ENCODE measurements around the gene LRRC1.

Gene LRRC1

DNA sequence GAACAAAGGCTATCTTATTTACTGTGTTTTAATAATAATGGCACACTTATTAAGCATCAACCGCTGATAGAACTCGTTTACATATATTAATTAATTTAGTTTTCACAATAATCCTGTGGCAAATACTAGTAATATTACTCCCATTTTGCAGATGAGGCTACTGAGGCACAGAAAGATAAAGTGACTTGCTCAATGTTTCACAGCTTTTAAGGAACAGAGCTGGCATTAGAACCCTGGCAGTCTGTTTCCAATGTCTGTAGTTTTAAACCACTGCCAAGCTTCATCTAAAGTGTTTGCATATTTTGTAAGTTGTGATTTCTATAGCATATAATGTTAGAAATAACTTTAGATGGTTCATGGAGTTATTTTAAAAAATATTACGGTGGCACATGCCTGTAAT is 38.4 kb upstream of the LRRC1 start:
- TF ChIP-seq EZH2 (IDR thresholded peaks at IDR 0.05; ENCODE audit: borderline replicate concordance, low read depth, low read length, severe bottlenecking): no peak
- TF ChIP-seq, protein P1, sequence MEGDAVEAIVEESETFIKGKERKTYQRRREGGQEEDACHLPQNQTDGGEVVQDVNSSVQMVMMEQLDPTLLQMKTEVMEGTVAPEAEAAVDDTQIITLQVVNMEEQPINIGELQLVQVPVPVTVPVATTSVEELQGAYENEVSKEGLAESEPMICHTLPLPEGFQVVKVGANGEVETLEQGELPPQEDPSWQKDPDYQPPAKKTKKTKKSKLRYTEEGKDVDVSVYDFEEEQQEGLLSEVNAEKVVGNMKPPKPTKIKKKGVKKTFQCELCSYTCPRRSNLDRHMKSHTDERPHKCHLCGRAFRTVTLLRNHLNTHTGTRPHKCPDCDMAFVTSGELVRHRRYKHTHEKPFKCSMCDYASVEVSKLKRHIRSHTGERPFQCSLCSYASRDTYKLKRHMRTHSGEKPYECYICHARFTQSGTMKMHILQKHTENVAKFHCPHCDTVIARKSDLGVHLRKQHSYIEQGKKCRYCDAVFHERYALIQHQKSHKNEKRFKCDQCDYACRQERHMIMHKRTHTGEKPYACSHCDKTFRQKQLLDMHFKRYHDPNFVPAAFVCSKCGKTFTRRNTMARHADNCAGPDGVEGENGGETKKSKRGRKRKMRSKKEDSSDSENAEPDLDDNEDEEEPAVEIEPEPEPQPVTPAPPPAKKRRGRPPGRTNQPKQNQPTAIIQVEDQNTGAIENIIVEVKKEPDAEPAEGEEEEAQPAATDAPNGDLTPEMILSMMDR (IDR thresholded peaks at IDR 0.05; ENCODE audit: borderline replicate concordance, extremely low read depth, low read length, poor library complexity, severe bottlenecking): no peak
- H3K79me2 ChIP-seq (ENCODE audit: insufficient read depth, low read length): no peaks in the 10 kb centered on the region
- DNase-seq (no peak), ATAC-seq (ENCODE audit: insufficient read depth, low read depth) (no peak)
- H3K4me1 ChIP-seq (ENCODE audit: insufficient read depth, low read length): no peaks in the 10 kb centered on the region
- H3K9ac ChIP-seq (ENCODE audit: low read depth, low read length): no peak overlapping the region
- H4K20me1 ChIP-seq (ENCODE audit: insufficient read depth, low read length): no peaks in the 10 kb centered on the region
- no peaks in the 10 kb centered on the region for H3K9me3 ChIP-seq (ENCODE audit: insufficient read depth, low read length, severe bottlenecking)
- no peak overlapping the region for H3K27ac ChIP-seq (ENCODE audit: low read length)
- no peaks in the 10 kb centered on the region for H3K36me3 ChIP-seq (ENCODE audit: insufficient read depth, low read length)
- H3K4me3 ChIP-seq (ENCODE audit: low read depth in 1 of 2, low read length in 2 of 2): no peak overlapping the region
- no peaks in the 10 kb centered on the region for H3K27me3 ChIP-seq (ENCODE audit: insufficient read depth, low read length, poor library complexity)
- no peak overlapping the region for H2AFZ ChIP-seq (ENCODE audit: low read depth, low read length)
- H3K4me2 ChIP-seq (ENCODE audit: insufficient read depth, low read length): no peak overlapping the region

- Histone ChIP-seq H2AFZ (ENCODE audit: low read depth, low read length) (no peak overlapping the region), H3K27me3 (ENCODE audit: insufficient read depth, low read length, poor library complexity) (no peaks in the 10 kb centered on the region), H3K4me3 (ENCODE audit: low read depth in 1 of 2, low read length in 2 of 2) (no peak overlapping the region), H3K4me2 (ENCODE audit: insufficient read depth, low read length) (no peak overlapping the region), H3K4me1 (ENCODE audit: insufficient read depth, low read length) (no peaks in the 10 kb centered on the region), H4K20me1 (ENCODE audit: insufficient read depth, low read length) (no peaks in the 10 kb centered on the region), H3K79me2 (ENCODE audit: insufficient read depth, low read length) (no peaks in the 10 kb centered on the region), H3K9ac (ENCODE audit: low read depth, low read length) (no peak overlapping the region), H3K36me3 (ENCODE audit: insufficient read depth, low read length) (no peaks in the 10 kb centered on the region), H3K27ac (ENCODE audit: low read length) (no peak overlapping the region), H3K9me3 (ENCODE audit: insufficient read depth, low read length, severe bottlenecking) (no peaks in the 10 kb centered on the region)
- TF ChIP-seq, protein P1 (IDR thresholded peaks at IDR 0.05; ENCODE audit: borderline replicate concordance, extremely low read depth, low read length, poor library complexity, severe bottlenecking): no peak
- TF ChIP-seq EZH2 (IDR thresholded peaks at IDR 0.05; ENCODE audit: borderline replicate concordance, low read depth, low read length, severe bottlenecking): no peak
- ATAC-seq (ENCODE audit: insufficient read depth, low read depth) (no peak), DNase-seq (no peak)
Measured at GRCh38 chr6:53758496-53758895, 36.3 kb upstream of the LRRC1 start.

DNA sequence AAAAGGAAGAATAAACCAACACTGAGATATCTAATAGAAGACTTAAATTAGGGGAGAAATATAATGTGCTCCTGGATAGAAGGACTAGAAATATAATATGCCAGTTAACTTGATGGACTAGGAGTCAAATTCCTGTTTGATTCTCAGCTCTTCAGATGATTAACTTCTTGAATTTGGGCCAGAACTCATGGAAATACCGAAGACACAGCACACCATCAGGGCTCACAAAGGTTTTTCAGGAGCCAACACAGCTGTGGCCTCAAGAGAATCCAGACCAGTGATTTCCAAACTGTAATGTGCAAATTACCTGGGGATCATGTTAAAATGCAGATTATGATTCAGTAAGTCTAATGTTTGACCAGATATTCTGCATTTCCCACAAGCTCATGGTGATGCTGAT is 33.8 kb upstream of the LRRC1 start:
- H3K4me1 ChIP-seq (ENCODE audit: insufficient read depth, low read length): no peaks in the 10 kb centered on the region
- TF ChIP-seq, protein P1 (IDR thresholded peaks at IDR 0.05; ENCODE audit: borderline replicate concordance, extremely low read depth, low read length, poor library complexity, severe bottlenecking): no peak
- TF ChIP-seq EZH2 (IDR thresholded peaks at IDR 0.05; ENCODE audit: borderline replicate concordance, low read depth, low read length, severe bottlenecking): no peak
- no peaks in the 10 kb centered on the region for H3K79me2 ChIP-seq (ENCODE audit: insufficient read depth, low read length)
- no peaks in the 10 kb centered on the region for H4K20me1 ChIP-seq (ENCODE audit: insufficient read depth, low read length)
- no peaks in the 10 kb centered on the region for H3K36me3 ChIP-seq (ENCODE audit: insufficient read depth, low read length)
- no peak overlapping the region for H3K4me2 ChIP-seq (ENCODE audit: insufficient read depth, low read length)
- DNase-seq: no peak
- H3K27ac ChIP-seq (ENCODE audit: low read length): no peak overlapping the region
- H3K9ac ChIP-seq (ENCODE audit: low read depth, low read length): no peak overlapping the region
- H3K27me3 ChIP-seq (ENCODE audit: insufficient read depth, low read length, poor library complexity): no peaks in the 10 kb centered on the region
- H2AFZ ChIP-seq (ENCODE audit: low read depth, low read length): no peak overlapping the region
- no peak overlapping the region for H3K4me3 ChIP-seq (ENCODE audit: low read depth in 1 of 2, low read length in 2 of 2)
- no peaks in the 10 kb centered on the region for H3K9me3 ChIP-seq (ENCODE audit: insufficient read depth, low read length, severe bottlenecking)
- ATAC-seq (ENCODE audit: insufficient read depth, low read depth): no peak

GRCh38 chr6:53765270-53765669 is 29.5 kb upstream of the LRRC1 start:
- H3K4me2 ChIP-seq (ENCODE audit: insufficient read depth, low read length): no peak overlapping the region
- H3K4me1 ChIP-seq (ENCODE audit: insufficient read depth, low read length): no peaks in the 10 kb centered on the region
- no peaks in the 10 kb centered on the region for H3K27me3 ChIP-seq (ENCODE audit: insufficient read depth, low read length, poor library complexity)
- H3K9ac ChIP-seq (ENCODE audit: low read depth, low read length): no peak overlapping the region
- H3K79me2 ChIP-seq (ENCODE audit: insufficient read depth, low read length): no peaks in the 10 kb centered on the region
- TF ChIP-seq, protein P1 (IDR thresholded peaks at IDR 0.05; ENCODE audit: borderline replicate concordance, extremely low read depth, low read length, poor library complexity, severe bottlenecking): no peak
- TF ChIP-seq EZH2 (IDR thresholded peaks at IDR 0.05; ENCODE audit: borderline replicate concordance, low read depth, low read length, severe bottlenecking): no peak
- no peak overlapping the region for H2AFZ ChIP-seq (ENCODE audit: low read depth, low read length)
- no peak overlapping the region for H3K27ac ChIP-seq (ENCODE audit: low read length)
- no peaks in the 10 kb centered on the region for H4K20me1 ChIP-seq (ENCODE audit: insufficient read depth, low read length)
- DNase-seq: no peak
- no peaks in the 10 kb centered on the region for H3K36me3 ChIP-seq (ENCODE audit: insufficient read depth, low read length)
- H3K4me3 ChIP-seq (ENCODE audit: low read depth in 1 of 2, low read length in 2 of 2): no peak overlapping the region
- H3K9me3 ChIP-seq (ENCODE audit: insufficient read depth, low read length, severe bottlenecking): no peaks in the 10 kb centered on the region
- no peak for ATAC-seq (ENCODE audit: insufficient read depth, low read depth)

All from DND-41 (cell line).